ENCODE results near the gene FBXL16. TPM values are rescaled to one million over a fixed set of nuclear protein-coding genes. Genes with fewer than 3 reads are reported as not detected.

FBXL16 gene
- total and polyA plus RNA-seq, 9 of the 15 experiments (the other 6 are each of a cell fraction or from before 2014, with no cell fraction given) = 0.21 to 8.2 (median 1.7) TPM

- TF ChIP-seq ZNF740 (CRISPR knock-in tag; IDR thresholded peaks at IDR 0.05) (no peak), ZNF740 (tag; IDR thresholded peaks at IDR 0.05) (no peak), ZKSCAN1 (IDR thresholded peaks at IDR 0.05; ENCODE audit: low read depth, low read length) (no peak; the same call in 1 of the 2 replicates), SIN3A (IDR thresholded peaks at IDR 0.05; ENCODE audit: borderline replicate concordance in 2 of 2, control insufficient read depth in 1 of 2, low read depth in 2 of 2, low read length in 2 of 2) (peak; percentile 49 to 84; a peak in 1 of 4 replicates), LCOR (CRISPR knock-in tag; IDR thresholded peaks at IDR 0.05) (no peak), ZNF589 (CRISPR knock-in tag; IDR thresholded peaks at IDR 0.05; ENCODE audit: low read depth) (peak; percentile 46; the same call in 1 of the 2 replicates), CBX8 (IDR thresholded peaks at IDR 0.05; ENCODE audit: borderline replicate concordance, extremely low read depth, low read depth, low read length, poor library complexity, severe bottlenecking) (no peak), ZNF175 (CRISPR knock-in tag; IDR thresholded peaks at IDR 0.05; ENCODE audit: low read depth) (no peak), RAD51 (IDR thresholded peaks at IDR 0.05; ENCODE audit: borderline replicate concordance, low read depth) (no peak), ELF2 (CRISPR knock-in tag; IDR thresholded peaks at IDR 0.05) (peak; percentile 76; the same call in 1 of the 2 replicates), POLR2A (conservative IDR thresholded peaks at IDR 0.05) (peak; percentile 76), ZNF431 (CRISPR knock-in tag; IDR thresholded peaks at IDR 0.05) (no peak), MYBL2 (IDR thresholded peaks at IDR 0.05; ENCODE audit: low read depth) (no peak), MYBL2 (CRISPR knock-in tag; IDR thresholded peaks at IDR 0.05; ENCODE audit: borderline replicate concordance) (no peak), ZFP36 (IDR thresholded peaks at IDR 0.05; ENCODE audit: low read depth, low read length, partially characterized antibody) (no peak), THRAP3 (IDR thresholded peaks at IDR 0.05; ENCODE audit: borderline replicate concordance) (no peak), GTF2E2 (tag; IDR thresholded peaks at IDR 0.05) (peak; percentile 82; the same call in 1 of the 2 replicates), KHSRP (IDR thresholded peaks at IDR 0.05) (no peak), MEF2D (tag; conservative IDR thresholded peaks at IDR 0.05; ENCODE audit: low read depth) (no peak), TGIF2 (CRISPR knock-in tag; IDR thresholded peaks at IDR 0.05) (no peak), ZNF121 (CRISPR knock-in tag; conservative IDR thresholded peaks at IDR 0.05) (no peak), TARDBP (IDR thresholded peaks at IDR 0.05) (no peak; the same call in 1 of the 2 replicates), SRF (CRISPR knock-in tag; IDR thresholded peaks at IDR 0.05) (no peak)
- TF ChIP-seq, protein P1, sequence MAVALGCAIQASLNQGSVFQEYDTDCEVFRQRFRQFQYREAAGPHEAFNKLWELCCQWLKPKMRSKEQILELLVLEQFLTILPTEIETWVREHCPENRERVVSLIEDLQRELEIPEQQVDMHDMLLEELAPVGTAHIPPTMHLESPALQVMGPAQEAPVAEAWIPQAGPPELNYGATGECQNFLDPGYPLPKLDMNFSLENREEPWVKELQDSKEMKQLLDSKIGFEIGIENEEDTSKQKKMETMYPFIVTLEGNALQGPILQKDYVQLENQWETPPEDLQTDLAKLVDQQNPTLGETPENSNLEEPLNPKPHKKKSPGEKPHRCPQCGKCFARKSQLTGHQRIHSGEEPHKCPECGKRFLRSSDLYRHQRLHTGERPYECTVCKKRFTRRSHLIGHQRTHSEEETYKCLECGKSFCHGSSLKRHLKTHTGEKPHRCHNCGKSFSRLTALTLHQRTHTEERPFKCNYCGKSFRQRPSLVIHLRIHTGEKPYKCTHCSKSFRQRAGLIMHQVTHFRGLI (CRISPR knock-in tag; IDR thresholded peaks at IDR 0.05) = peak; percentile 85; the same call in 1 of the 2 replicates
- TF ChIP-seq, protein P2, sequence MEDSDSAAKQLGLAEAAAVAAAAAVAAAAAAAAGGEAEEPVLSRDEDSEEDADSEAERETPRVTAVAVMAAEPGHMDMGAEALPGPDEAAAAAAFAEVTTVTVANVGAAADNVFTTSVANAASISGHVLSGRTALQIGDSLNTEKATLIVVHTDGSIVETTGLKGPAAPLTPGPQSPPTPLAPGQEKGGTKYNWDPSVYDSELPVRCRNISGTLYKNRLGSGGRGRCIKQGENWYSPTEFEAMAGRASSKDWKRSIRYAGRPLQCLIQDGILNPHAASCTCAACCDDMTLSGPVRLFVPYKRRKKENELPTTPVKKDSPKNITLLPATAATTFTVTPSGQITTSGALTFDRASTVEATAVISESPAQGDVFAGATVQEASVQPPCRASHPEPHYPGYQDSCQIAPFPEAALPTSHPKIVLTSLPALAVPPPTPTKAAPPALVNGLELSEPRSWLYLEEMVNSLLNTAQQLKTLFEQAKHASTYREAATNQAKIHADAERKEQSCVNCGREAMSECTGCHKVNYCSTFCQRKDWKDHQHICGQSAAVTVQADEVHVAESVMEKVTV (CRISPR knock-in tag; IDR thresholded peaks at IDR 0.05) = no peak
Measured at GRCh38 chr16:720990-721764, 15.6 kb upstream of the FBXL16 start, which contains the start of gene ANTKMT (continued).

All from K562 (cell line).